GM12878 (cell line): ENCODE results near the gene YIF1B. TPM values are rescaled to one million over a fixed set of nuclear protein-coding genes. Genes with fewer than 3 reads are reported as not detected.

Experiments used
- ATAC-seq: fragments of 200-7000 bp; cut with Tn5 transposase; 3 replicates; pipeline ENCODE4 v1.9.1; 2020; ENCODE audit warnings: mild to moderate bottlenecking, moderate library complexity
- BruUV-seq: library from RNA; stranded (reverse); fragments of 400-500 nt; replicated peaks from 2 replicates; lab custom pipeline; 2021; lab: Mats Ljungman, UMichigan
- CTCF ChIA-PET: fragments of 300-600 bp; sonication (Branson Sonifier 250); formaldehyde crosslinking; extraction: SDS; loops from one replicate; lab custom pipeline; 2021; ENCODE audit warnings: inconsistent platforms; lab: Yijun Ruan, JAX
- POLR2A ChIA-PET: fragments of 350-600 bp; formaldehyde crosslinking; extraction: SDS; loops from one replicate; lab custom pipeline; 2021; ENCODE audit warnings: inconsistent platforms; lab: Charles Lee
- RAD21 ChIA-PET: fragments of 300-600 bp; sonication (Branson Sonifier 250); formaldehyde crosslinking; loops from one replicate; lab custom pipeline; 2023; ENCODE audit warnings: antibody characterized with exemption; ENCODE audit not compliant: unreplicated experiment; lab: Charles Lee
- SMC1A ChIA-PET: fragments of 300-600 bp; sonication (Branson Sonifier 250); formaldehyde crosslinking; loops from one replicate; lab custom pipeline; 2023; ENCODE audit not compliant: unreplicated experiment, uncharacterized antibody; lab: Charles Lee
- DNase-seq: peaks from one replicate; pipeline ENCODE4 v3.0.0-alpha.2; 2011; ENCODE audit warnings: low read depth, low spot score
- FAIRE-seq: peaks from 3 replicates; lab custom pipeline; 2011; peaks lifted over from hg19 to GRCh38; lab: Jason Lieb, UNC
- H2AFZ ChIP-seq: 2 replicates; pipeline ENCODE4 v1.6.0; 2011; ENCODE audit warnings: low read depth, low read length, control low read depth; ENCODE audit not compliant: control insufficient read depth
- H3K27ac ChIP-seq: 2 replicates; pipeline ENCODE4 v1.5.1; 2011; ENCODE audit warnings: control low read depth; ENCODE audit not compliant: control insufficient read depth, insufficient read depth
- H3K27me3 ChIP-seq, 2 experiments: replicated peaks in 1 of 2; 2 replicates each; pipeline versions ENCODE4 v1.6.0 to v1.6.1; 2011; ENCODE audit warnings: low read length in 1 of 2; ENCODE audit not compliant: control insufficient read depth in 2 of 2, insufficient read depth in 2 of 2
- H3K36me3 ChIP-seq, 2 experiments: 2 replicates each; pipeline ENCODE4 v1.5.1; 2011; ENCODE audit warnings: low read length in 1 of 2; ENCODE audit not compliant: control insufficient read depth in 2 of 2, insufficient read depth in 2 of 2
- H3K4me1 ChIP-seq: 2 replicates; pipeline ENCODE4 v1.6.1; 2011; ENCODE audit warnings: mild to moderate bottlenecking, low read length, moderate library complexity, mixed read lengths; ENCODE audit not compliant: control insufficient read depth, insufficient read depth
- H3K4me2 ChIP-seq: 2 replicates; pipeline ENCODE4 v1.6.0; 2011; ENCODE audit warnings: control low read depth; ENCODE audit not compliant: control insufficient read depth, insufficient read depth
- H3K4me3 ChIP-seq: fragments of 200-600 bp; sonication (generic); 2 replicates; pipeline ENCODE4 v1.5.1; 2016
- H3K79me2 ChIP-seq: 2 replicates; pipeline ENCODE4 v1.6.0; 2011; ENCODE audit warnings: low read length; ENCODE audit not compliant: control insufficient read depth, insufficient read depth
- H3K9ac ChIP-seq: 2 replicates; pipeline ENCODE4 v1.8.0; 2011; ENCODE audit warnings: low read length, control low read depth, mixed read lengths; ENCODE audit not compliant: control insufficient read depth, insufficient read depth
- H3K9me3 ChIP-seq: replicated peaks from 3 replicates; pipeline ENCODE4 v1.5.1; 2011; ENCODE audit warnings: mild to moderate bottlenecking, low read length; ENCODE audit not compliant: control insufficient read depth, insufficient read depth
- H4K20me1 ChIP-seq: 2 replicates; pipeline ENCODE4 v1.6.0; 2011; ENCODE audit not compliant: control insufficient read depth, insufficient read depth
- CREM ChIP-seq: IDR thresholded peaks from 2 replicates; pipeline ENCODE4 v1.6.1; 2014; ENCODE audit warnings: antibody characterized with exemption, low read depth
- EED ChIP-seq: sonication (generic); IDR thresholded peaks from 2 replicates; pipeline ENCODE4 v1.6.1; 2016; ENCODE audit warnings: antibody characterized with exemption, low read depth
- KLF5 ChIP-seq: fragments of 450-650 bp; IDR thresholded peaks from 2 replicates; pipeline ENCODE4 v1.6.1; 2014; ENCODE audit warnings: mild to moderate bottlenecking; ENCODE audit not compliant: partially characterized antibody
- NR2C1 ChIP-seq: fragments of 450-650 bp; IDR thresholded peaks from 2 replicates; pipeline ENCODE4 v1.6.1; 2017; ENCODE audit warnings: antibody characterized with exemption, mild to moderate bottlenecking, moderate library complexity
- NR2F1 ChIP-seq: fragments of 450-650 bp; conservative IDR thresholded peaks from 2 replicates; pipeline ENCODE4 v1.6.1; 2017; ENCODE audit warnings: mild to moderate bottlenecking
- PAX5 ChIP-seq: IDR thresholded peaks from 2 replicates; pipeline ENCODE4 v1.6.1; 2011; ENCODE audit warnings: low read depth, low read length, borderline replicate concordance
- SREBF2 ChIP-seq: IDR thresholded peaks from 2 replicates; pipeline ENCODE4 v1.6.1; 2012; ENCODE audit warnings: mild to moderate bottlenecking, low read length
- TCF3 ChIP-seq: IDR thresholded peaks from 2 replicates; pipeline ENCODE4 v1.6.1; 2012; ENCODE audit warnings: low read depth, mild to moderate bottlenecking, low read length, borderline replicate concordance; ENCODE audit not compliant: insufficient read depth
- ZNF274 ChIP-seq: IDR thresholded peaks from one replicate; pipeline ENCODE4 v1.8.0; 2011; ENCODE audit not compliant: insufficient read length, insufficient read depth
- WGBS: methylation state at CpG from one replicate; pipeline ENCODE4 v1.1.6; 2016; ENCODE audit warnings: low lambda C conversion rate; ENCODE audit not compliant: insufficient replicate concordance, insufficient coverage; ENCODE audit errors: missing lambda C conversion rate; 5-methylcytosine and 5-hydroxymethylcytosine counted together
- in situ Hi-C: fragments of 300-500 bp; cut with MboI; formaldehyde crosslinking; loops from 9 replicates; pipeline ENCODE4 v1.14.3; 2018; ENCODE audit warnings: mixed read lengths
- intact Hi-C: fragments of 100-400 bp; cut with micrococcal nuclease; formaldehyde crosslinking; loops from one replicate; pipeline ENCODE4 v1.14.2; 2022; ENCODE audit not compliant: unreplicated experiment
- polyA plus RNA-seq, 11 experiments: library from polyadenylated mRNA; depleted of rRNA in 4 of 11; unstranded in 6 of 11; stranded (reverse) in 5 of 11; fragments of >200 nt; fragmentation: Nextera tagmentation in 4 of 11; fragmentation: Illumina TruSeq in 1 of 11; extraction: Ambion mirVana in 4 of 11; extraction: Trizol in 1 of 11; gene quantifications; 1 replicate in 1 of 11; 2 replicates in 10 of 11; pipeline versions ENCODE4 v1.2.1 to v1.2.3, GENCODE V29; 2011 to 2016; ENCODE audit warnings: inconsistent platforms in 2 of 11, missing spikeins in 2 of 11, low read depth in 1 of 11
- total RNA-seq, 4 experiments: library from RNA; depleted of rRNA in 3 of 4; stranded (reverse); fragments of >200 nt in 3 of 4; fragmentation: Illumina TruSeq in 1 of 4; extraction: Trizol in 1 of 4; gene quantifications; 2 replicates each; pipeline versions ENCODE4 v1.2.1 to v1.2.3, GENCODE V29; 2013 to 2021
- TF ChIP-seq, protein P1 (sequence below): IDR thresholded peaks from 2 replicates; pipeline ENCODE4 v1.6.1; 2012; ENCODE audit warnings: mild to moderate bottlenecking, low read depth, low read length
- TF ChIP-seq, protein P2 (sequence below): IDR thresholded peaks from 2 replicates; pipeline ENCODE4 v1.6.1; 2012; ENCODE audit warnings: low read depth, low read length, improper control_type of control experiment
- TF ChIP-seq, protein P3 (sequence below): fragments of 450-650 bp; IDR thresholded peaks from 2 replicates; pipeline ENCODE4 v1.6.1; 2017; ENCODE audit warnings: antibody characterized with exemption, mild to moderate bottlenecking, moderate library complexity
- TF ChIP-seq, protein P4 (sequence below): fragments of 450-650 bp; IDR thresholded peaks from 2 replicates; pipeline ENCODE4 v1.6.1; 2018; ENCODE audit warnings: borderline replicate concordance, mild to moderate bottlenecking; ENCODE audit not compliant: partially characterized antibody

YIF1B gene
- total and polyA plus RNA-seq, 10 of the 15 experiments (the other 5 are each of a cell fraction or from before 2014, with no cell fraction given) = 1.3 to 106 (median 53.5) TPM

DNA sequence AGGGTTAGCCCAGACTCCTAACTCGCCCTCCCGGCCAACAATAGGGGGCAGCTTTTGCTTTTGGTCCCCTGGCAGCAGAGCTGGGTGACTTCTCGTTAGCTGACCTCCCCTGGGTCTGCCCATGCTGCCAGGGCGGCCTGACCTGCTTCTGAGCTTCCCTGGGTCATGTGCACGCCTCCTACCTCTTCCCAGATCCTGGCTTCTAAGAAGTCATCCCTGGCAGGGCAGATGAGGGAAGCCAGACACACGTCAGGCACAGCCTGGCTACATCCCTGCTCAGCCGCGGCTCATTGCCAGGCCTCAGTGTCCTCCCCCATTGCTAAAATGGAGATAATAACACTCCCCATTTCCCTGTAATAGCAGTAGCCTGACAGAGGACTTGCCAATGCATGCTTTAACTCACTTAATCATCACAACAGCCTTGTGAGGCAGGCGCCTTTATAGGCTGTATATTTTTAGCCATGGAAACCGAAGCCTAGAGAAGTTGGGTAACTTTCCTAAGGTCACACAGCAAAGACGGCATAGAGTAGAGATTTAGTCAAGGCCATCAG, 6.0 kb upstream of the YIF1B start (continued):
- TF ChIP-seq, protein P1, sequence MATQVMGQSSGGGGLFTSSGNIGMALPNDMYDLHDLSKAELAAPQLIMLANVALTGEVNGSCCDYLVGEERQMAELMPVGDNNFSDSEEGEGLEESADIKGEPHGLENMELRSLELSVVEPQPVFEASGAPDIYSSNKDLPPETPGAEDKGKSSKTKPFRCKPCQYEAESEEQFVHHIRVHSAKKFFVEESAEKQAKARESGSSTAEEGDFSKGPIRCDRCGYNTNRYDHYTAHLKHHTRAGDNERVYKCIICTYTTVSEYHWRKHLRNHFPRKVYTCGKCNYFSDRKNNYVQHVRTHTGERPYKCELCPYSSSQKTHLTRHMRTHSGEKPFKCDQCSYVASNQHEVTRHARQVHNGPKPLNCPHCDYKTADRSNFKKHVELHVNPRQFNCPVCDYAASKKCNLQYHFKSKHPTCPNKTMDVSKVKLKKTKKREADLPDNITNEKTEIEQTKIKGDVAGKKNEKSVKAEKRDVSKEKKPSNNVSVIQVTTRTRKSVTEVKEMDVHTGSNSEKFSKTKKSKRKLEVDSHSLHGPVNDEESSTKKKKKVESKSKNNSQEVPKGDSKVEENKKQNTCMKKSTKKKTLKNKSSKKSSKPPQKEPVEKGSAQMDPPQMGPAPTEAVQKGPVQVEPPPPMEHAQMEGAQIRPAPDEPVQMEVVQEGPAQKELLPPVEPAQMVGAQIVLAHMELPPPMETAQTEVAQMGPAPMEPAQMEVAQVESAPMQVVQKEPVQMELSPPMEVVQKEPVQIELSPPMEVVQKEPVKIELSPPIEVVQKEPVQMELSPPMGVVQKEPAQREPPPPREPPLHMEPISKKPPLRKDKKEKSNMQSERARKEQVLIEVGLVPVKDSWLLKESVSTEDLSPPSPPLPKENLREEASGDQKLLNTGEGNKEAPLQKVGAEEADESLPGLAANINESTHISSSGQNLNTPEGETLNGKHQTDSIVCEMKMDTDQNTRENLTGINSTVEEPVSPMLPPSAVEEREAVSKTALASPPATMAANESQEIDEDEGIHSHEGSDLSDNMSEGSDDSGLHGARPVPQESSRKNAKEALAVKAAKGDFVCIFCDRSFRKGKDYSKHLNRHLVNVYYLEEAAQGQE = no peak
- TF ChIP-seq, protein P2, sequence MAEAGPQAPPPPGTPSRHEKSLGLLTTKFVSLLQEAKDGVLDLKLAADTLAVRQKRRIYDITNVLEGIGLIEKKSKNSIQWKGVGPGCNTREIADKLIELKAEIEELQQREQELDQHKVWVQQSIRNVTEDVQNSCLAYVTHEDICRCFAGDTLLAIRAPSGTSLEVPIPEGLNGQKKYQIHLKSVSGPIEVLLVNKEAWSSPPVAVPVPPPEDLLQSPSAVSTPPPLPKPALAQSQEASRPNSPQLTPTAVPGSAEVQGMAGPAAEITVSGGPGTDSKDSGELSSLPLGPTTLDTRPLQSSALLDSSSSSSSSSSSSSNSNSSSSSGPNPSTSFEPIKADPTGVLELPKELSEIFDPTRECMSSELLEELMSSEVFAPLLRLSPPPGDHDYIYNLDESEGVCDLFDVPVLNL = no peak
- TF ChIP-seq PAX5 (no peak), ZNF274 (no peak), TCF3 (no peak)

DNA sequence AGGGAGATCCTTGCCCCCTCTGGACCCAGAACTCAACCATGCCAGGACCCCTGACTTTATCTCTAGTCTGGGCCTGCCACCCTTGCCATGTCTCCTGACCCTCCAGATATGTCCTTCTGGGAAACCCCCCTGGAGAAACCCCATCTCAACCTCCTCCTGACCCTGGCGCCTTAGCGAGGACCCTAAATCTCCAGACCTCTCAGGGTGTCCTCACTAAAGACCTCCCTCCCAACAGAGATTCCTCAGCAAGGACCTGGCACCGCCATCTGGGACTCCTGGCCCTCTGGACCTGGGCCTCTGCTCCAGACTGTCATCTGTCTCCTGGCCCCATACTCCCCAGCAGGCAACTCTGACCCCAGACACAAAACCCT, 5.2 kb upstream of the YIF1B start:
- Histone ChIP-seq H4K20me1 (no peaks in the 10 kb centered on the region), H3K79me2 (no peaks in the 10 kb centered on the region), H3K36me3 (no peaks in the 10 kb centered on the region), H3K4me3 (no peak overlapping the region), H2AFZ (no peak overlapping the region), H3K4me1 (no peaks in the 10 kb centered on the region), H3K27ac (no peak overlapping the region), H3K9ac (no peak overlapping the region), H3K4me2 (no peak overlapping the region), H3K9me3 (no peaks in the 10 kb centered on the region), H3K27me3 (no peaks in the 10 kb centered on the region; a peak in 2 of 4 replicates)
- ChIA-PET SMC1A (no interaction called here), RAD21 (interaction anchor here (1.0 kb wide), 1 partner anchor 415 kb away, joined by 3 read pairs; the partner anchor contains the start of gene WDR87), CTCF (interaction anchor here (0.8 to 1.2 kb wide), 2 partner anchors 15 to 53 kb away, joined by 3 to 6 read pairs; partner anchors contain the start of genes CATSPERG and PSMD8), POLR2A (no interaction called here)
- no TSS peak for BruUV-seq
- WGBS = 100% methylated on average over 3 of the region's 3 CpGs
- ATAC-seq = no peak
- in situ Hi-C loops = no loop called here
- intact Hi-C loops = no loop called here
- FAIRE-seq = no peak
- DNase-seq = no peak
- TF ChIP-seq NR2C1 (no peak), NR2F1 (no peak), CREM (no peak), EED (no peak), SREBF2 (no peak), PAX5 (no peak), KLF5 (no peak)
- TF ChIP-seq, protein P3, sequence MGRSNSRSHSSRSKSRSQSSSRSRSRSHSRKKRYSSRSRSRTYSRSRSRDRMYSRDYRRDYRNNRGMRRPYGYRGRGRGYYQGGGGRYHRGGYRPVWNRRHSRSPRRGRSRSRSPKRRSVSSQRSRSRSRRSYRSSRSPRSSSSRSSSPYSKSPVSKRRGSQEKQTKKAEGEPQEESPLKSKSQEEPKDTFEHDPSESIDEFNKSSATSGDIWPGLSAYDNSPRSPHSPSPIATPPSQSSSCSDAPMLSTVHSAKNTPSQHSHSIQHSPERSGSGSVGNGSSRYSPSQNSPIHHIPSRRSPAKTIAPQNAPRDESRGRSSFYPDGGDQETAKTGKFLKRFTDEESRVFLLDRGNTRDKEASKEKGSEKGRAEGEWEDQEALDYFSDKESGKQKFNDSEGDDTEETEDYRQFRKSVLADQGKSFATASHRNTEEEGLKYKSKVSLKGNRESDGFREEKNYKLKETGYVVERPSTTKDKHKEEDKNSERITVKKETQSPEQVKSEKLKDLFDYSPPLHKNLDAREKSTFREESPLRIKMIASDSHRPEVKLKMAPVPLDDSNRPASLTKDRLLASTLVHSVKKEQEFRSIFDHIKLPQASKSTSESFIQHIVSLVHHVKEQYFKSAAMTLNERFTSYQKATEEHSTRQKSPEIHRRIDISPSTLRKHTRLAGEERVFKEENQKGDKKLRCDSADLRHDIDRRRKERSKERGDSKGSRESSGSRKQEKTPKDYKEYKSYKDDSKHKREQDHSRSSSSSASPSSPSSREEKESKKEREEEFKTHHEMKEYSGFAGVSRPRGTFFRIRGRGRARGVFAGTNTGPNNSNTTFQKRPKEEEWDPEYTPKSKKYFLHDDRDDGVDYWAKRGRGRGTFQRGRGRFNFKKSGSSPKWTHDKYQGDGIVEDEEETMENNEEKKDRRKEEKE = no peak
- TF ChIP-seq, protein P4, sequence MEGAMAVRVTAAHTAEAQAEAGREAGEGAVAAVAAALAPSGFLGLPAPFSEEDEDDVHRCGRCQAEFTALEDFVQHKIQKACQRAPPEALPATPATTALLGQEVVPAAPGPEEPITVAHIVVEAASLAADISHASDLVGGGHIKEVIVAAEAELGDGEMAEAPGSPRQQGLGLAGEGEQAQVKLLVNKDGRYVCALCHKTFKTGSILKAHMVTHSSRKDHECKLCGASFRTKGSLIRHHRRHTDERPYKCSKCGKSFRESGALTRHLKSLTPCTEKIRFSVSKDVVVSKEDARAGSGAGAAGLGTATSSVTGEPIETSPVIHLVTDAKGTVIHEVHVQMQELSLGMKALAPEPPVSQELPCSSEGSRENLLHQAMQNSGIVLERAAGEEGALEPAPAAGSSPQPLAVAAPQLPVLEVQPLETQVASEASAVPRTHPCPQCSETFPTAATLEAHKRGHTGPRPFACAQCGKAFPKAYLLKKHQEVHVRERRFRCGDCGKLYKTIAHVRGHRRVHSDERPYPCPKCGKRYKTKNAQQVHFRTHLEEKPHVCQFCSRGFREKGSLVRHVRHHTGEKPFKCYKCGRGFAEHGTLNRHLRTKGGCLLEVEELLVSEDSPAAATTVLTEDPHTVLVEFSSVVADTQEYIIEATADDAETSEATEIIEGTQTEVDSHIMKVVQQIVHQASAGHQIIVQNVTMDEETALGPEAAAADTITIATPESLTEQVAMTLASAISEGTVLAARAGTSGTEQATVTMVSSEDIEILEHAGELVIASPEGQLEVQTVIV = no peak
